ENCODE measurements around the gene WDFY4. TPM values are rescaled to one million over a fixed set of nuclear protein-coding genes. Genes with fewer than 3 reads are reported as not detected.

WDFY4 gene
- total and polyA plus RNA-seq, 2 donors (not counting 3 experiments of a cell fraction or from before 2014, with no cell fraction given): 10.1 to 10.2 TPM

DNA sequence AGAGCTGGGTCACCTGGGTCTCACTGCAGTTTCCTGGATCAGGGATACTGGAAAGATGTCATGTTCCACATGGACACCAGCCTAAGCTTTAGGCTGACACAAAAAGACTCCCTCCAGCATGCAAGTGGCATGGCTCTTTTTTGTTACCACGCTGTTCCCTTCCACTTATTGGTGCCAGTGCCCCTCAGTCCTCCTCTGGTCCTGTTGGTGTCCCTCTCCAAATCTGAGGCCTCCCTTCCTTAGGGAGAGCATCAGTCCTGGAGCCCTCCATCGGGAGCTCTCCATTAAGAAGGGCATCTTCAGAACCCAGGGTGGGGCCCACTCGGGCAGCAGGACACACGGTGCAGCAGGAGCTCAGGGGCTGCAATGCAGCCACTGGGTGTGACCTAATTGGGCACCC lies 331.0 kb downstream of the WDFY4 start:
- Histone ChIP-seq H3K4me3 (replicated peaks in 1 of 3; ENCODE audit: insufficient read depth in 1 of 3, low read depth in 1 of 3, low read length in 3 of 3) (no peak overlapping the region), H3K9me3 (replicated peaks; ENCODE audit: control insufficient read depth, insufficient read depth, low read length) (no peaks in the 10 kb centered on the region), H3K4me1 (ENCODE audit: control insufficient read depth, extremely low read depth, insufficient read depth, low read length) (no peaks in the 10 kb centered on the region), H3K27me3 (ENCODE audit: control insufficient read depth in 2 of 2, insufficient read depth in 2 of 2, low read length in 2 of 2) (no peaks in the 10 kb centered on the region), H2AFZ (ENCODE audit: low read depth, low read length) (no peak overlapping the region), H3K9me1 (replicated peaks; ENCODE audit: control insufficient read depth, extremely low read depth, insufficient read depth, low read length) (no peaks in the 10 kb centered on the region), H3K27ac (ENCODE audit: insufficient read depth, low read depth, low read length) (no peak overlapping the region), H3K36me3 (ENCODE audit: control insufficient read depth in 2 of 2, extremely low read depth in 1 of 2, insufficient read depth in 2 of 2, low read length in 2 of 2) (no peaks in the 10 kb centered on the region), H3K4me2 (ENCODE audit: insufficient read depth, low read length) (no peak overlapping the region), H3K79me2 (ENCODE audit: control insufficient read depth, insufficient read depth, low read length) (no peaks in the 10 kb centered on the region), H3K9ac (replicated peaks; ENCODE audit: extremely low read depth, insufficient read depth, low read length) (no peak overlapping the region), H4K20me1 (replicated peaks; ENCODE audit: control insufficient read depth, extremely low read depth, insufficient read depth, low read length) (no peaks in the 10 kb centered on the region)
- intact Hi-C loops (cut with micrococcal nuclease) (no loop called here), dilution Hi-C loops (cut with MboI; ENCODE audit: extremely low pct_ligation_motif_present, low sequenced_read_pairs) (no loop called here)
- DNase-seq (ENCODE audit: low read depth, low spot score) (no peak), FAIRE-seq (no peak)
- no TSS peak for BruUV-seq (replicated peaks)
- TF ChIP-seq POLR2AphosphoS5 (IDR thresholded peaks at IDR 0.05; ENCODE audit: insufficient read depth, low read depth, low read length) (no peak), MYC (IDR thresholded peaks at IDR 0.05; ENCODE audit: low read depth, low read length) (no peak), POLR2A (IDR thresholded peaks at IDR 0.05; ENCODE audit: low read depth, low read length) (no peak), EZH2 (IDR thresholded peaks at IDR 0.05; ENCODE audit: borderline replicate concordance, low read depth, low read length, severe bottlenecking) (no peak), FOS (IDR thresholded peaks at IDR 0.05; ENCODE audit: borderline replicate concordance, insufficient read depth, low read length) (no peak), GATA2 (IDR thresholded peaks at IDR 0.05; ENCODE audit: insufficient read depth, insufficient read length, low read depth, low read length) (no peak), JUN (IDR thresholded peaks at IDR 0.05; ENCODE audit: borderline replicate concordance, insufficient read depth, insufficient read length, low read depth) (no peak)
- TF ChIP-seq, protein P1, sequence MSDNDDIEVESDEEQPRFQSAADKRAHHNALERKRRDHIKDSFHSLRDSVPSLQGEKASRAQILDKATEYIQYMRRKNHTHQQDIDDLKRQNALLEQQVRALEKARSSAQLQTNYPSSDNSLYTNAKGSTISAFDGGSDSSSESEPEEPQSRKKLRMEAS (IDR thresholded peaks at IDR 0.05; ENCODE audit: insufficient read depth, insufficient read length): no peak
- TF ChIP-seq, protein P2, sequence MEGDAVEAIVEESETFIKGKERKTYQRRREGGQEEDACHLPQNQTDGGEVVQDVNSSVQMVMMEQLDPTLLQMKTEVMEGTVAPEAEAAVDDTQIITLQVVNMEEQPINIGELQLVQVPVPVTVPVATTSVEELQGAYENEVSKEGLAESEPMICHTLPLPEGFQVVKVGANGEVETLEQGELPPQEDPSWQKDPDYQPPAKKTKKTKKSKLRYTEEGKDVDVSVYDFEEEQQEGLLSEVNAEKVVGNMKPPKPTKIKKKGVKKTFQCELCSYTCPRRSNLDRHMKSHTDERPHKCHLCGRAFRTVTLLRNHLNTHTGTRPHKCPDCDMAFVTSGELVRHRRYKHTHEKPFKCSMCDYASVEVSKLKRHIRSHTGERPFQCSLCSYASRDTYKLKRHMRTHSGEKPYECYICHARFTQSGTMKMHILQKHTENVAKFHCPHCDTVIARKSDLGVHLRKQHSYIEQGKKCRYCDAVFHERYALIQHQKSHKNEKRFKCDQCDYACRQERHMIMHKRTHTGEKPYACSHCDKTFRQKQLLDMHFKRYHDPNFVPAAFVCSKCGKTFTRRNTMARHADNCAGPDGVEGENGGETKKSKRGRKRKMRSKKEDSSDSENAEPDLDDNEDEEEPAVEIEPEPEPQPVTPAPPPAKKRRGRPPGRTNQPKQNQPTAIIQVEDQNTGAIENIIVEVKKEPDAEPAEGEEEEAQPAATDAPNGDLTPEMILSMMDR (IDR thresholded peaks at IDR 0.05; ENCODE audit: extremely low read depth in 1 of 2, insufficient read depth in 1 of 2, low read depth in 1 of 2, low read length in 2 of 2): no peak
- ChIA-PET POLR2A (no interaction called here), CTCF (no interaction called here)
